GM21360 (cell line): ENCODE data around the gene PGF.

Experiments
- ATAC-seq: cut with Tn5 transposase; IDR thresholded peaks from one replicate; pipeline ENCODE4 v1.9.1; 2021; ENCODE audit warnings: mild to moderate bottlenecking, moderate library complexity; ENCODE audit not compliant: unreplicated experiment

PGF gene

DNA sequence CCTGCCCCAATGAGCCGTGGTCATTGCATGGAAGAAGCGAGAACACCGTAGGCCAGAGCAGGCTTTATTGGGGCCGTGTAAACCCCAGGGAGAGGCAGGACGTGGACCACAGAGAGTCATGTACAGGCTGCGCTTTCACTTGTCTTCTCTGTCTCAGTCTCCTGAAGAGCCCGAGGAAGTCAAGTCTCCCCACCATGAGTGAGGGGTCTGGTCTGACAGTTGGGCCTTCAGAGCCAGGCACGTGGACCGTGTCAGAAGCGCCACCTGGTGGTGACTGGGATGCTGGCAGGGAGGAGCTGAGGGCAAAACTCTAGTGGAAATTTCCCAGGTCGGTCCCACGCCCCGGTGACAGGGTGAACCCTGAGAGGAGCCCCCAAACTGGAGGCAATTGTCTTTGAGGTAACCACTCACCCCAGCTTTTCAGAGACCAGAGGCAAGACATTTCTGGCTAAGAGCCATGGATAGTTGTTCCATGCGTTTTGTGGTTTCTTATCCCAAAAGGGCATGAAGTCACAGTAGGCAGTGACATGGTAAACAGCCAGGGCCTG lies 49.7 kb downstream of the PGF start:
- no peak for ATAC-seq

DNA sequence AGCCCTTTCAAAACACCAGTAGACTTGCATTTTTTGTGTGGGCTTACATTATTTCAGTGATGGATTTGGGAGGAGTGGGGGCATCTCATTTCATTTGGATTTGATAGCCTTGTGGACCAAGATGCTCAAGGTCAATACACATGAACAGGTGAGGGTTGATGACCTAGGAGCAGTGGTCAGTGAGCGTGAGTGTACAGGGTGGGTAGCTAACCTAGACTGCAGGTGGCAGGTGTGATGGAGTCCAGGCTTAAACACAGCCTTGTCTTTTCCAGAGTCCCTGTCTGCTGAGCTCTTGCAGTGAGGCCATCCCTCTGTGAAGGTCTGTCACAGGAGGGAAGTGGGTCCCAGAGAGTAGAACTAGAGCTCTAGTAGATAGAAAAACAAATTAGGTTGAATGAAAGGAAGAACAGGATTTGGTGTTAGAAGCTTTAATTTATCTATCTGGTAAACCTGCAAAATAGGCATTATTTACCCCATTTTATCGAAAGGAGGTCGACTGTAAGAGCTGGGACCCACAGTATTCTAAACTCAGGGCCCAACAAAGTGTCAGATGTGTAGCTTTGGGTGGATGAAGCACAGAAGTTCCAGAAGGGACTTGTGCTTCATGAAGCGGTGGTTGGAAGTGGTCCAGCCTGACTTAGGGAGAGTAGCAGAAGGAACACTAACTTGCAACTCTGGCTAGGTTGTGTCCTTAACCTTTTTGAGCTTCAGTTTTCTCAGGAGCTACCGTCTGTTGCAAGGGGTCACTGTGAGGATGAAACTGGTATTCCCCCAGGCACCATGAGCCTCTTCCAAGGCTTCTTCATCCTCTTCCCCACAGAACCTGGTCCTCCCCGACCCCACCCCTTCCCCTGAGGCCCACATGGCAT lies 50.5 kb downstream of the PGF start:
- no peak for ATAC-seq

DNA sequence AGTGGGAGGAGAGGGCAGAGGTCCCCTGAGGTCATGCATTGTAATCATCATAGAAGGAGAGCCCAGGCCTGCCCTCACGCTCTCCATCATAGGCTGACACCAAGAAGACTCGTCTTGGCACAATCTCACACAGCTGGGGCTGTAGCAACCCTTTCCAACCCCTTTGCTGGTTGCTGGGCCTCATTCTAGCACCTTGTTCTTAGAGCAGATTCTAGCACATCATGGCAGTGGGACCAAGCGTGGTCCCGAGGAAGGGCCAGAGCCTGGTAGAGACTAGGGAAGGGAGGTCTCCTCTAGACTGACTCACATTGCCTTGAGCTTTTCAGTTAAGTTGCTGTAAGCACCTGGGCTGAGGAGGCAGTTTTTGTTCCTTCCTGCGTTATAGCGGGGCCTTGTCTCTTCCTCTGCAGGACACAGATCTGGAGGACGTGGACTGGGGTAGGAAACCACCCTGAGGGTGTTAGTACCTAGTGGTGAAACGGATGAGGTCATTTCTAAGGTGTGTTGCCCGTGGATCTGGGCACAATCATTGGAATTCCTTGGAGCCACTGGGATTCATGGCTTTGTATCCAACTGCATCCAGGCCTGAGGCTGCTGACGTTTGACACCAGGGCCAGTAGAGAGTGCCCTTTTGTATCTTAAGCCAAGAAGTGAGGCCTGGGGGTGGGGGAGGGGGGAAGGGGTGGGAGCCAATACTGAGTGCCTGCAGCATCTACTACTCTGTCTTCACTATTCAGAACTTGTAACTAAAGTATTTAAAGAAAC lies 52.3 kb downstream of the PGF start:
- ATAC-seq: no peak

DNA sequence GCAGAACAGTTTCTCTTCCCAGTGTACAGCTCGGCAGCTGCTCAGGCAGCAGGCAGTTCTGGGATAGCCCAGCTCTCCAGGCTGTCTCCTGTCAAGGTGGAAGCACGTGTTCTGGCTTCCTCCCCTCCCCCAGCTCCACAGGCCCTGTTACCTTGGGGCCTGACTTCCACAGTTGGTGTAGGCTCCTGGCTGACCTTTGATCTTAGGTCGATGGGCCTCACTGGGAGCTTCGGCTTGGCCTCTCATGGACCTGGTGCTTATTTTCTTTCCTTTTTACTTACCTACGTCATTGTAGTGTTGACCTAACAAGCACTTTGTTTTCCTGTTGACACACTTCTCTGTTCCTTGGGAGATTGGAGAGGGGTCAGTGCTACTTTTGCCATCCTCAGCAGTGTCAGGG lies 56.7 kb downstream of the PGF start:
- ATAC-seq: no peak

DNA sequence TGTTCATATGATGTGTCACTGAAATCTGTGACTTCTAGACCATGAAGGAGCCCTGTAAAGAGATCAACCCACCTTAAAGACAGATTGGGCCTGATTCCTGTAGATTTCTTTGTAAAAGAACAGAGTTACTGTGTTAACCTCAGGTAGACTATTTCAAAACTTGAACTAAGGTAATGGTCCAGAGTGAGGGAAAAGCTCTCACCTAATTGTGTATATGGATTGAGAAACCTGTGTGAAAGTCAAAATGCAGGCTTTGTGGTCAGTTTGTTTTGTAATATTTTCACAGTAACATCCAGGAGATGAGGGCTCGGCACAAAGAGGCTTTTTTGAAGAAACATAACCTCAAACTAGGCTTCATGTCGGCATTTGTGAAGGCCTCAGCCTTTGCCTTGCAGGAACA lies 57.3 kb downstream of the PGF start:
- no peak for ATAC-seq

DNA sequence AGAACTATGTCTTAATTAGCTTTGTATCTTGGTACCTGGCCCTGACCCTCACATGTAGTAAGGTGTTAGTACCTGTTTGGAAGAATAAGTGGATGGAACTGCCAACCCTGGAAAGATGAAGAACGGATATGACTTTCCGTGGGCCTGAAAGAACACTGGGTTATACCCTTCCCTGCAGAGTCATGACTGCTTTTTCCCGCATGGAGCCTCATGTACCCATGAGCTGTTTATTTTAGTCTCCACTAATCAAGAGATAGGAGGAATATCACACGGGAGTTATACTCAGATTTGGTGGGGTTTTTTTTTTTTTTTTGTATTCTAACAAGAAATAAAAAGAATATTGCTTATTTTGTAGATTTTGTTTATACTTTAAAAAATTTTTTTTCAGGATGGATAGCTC lies 57.8 kb downstream of the PGF start:
- ATAC-seq: no peak

DNA sequence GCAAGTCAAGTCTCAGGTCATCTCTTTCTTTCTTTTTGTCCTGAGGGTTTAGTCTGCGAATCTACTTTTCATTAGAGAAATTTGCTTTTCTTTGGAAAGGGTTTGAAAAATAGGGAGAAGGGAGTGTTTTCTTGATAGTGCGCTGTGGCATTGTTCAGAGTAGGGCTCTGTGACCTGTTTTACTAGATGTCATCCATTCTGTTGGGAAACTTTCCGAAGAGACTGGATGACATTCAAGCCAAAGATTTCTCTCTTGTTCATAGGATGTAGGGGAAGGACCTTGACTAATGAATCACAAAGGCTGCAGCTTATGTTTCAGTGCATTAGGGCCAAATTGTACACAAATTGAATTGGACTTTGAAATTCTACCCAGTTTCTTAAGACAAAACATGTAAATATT lies 59.0 kb downstream of the PGF start:
- no peak for ATAC-seq

DNA sequence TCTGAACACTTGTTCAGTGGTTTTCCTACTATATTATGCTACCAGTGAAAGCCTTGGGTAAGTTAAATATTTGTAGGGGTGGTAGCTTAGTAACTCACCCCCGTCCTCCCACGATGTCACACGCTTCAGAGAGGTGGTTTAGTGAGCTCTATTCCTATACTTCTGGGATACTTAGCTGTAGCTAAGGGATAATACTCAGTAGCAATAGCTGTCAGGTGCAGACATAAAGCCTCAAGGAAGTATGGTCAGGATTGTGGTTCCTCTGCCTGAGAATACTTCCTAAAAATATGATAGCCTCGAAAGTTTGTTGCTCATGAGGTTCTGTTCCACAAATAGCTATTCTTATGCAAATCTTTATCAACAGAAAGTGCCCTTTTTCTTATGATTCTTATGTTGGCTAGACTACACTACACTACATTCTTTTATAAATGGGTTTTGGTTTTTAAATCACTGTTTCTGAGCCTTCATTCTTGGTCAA lies 61.7 kb downstream of the PGF start:
- ATAC-seq: peak; percentile 43

DNA sequence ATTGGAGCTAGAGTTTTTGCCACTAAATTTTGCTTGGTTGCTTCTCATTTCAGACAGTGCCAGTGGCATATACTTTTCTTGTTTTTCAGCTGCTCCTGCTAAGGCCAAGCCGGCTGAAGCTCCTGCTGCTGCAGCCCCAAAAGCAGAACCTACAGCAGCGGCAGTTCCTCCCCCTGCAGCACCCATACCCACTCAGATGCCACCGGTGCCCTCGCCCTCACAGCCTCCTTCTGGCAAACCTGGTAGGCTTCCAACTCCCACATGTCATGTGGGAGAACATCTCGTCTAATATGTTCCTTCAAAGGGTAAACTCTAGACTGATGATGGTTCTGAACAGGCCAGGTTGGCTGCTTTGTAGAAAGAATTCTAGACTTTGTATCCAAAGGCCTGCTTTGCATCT lies 62.7 kb downstream of the PGF start:
- ATAC-seq: no peak

DNA sequence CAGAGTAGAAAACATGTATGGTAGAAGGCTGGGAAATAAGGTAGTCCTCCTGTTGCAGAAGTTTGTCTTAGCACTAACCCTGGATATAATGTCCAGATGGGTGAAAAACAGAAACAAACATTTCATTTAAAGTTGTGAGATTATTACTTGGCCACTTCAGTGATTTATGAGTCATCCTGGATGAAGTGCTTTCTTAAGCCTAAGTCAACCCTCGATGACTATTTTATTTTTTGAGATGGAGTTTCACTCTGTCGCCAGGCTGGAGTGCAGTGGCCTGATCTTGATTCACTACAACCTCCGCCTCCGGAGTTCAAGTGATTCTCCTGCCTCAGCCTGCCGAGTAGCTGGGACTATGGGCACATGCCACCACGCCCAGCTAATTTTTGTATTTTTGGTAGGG lies 63.5 kb downstream of the PGF start:
- no peak for ATAC-seq
